Glomerular visceral epithelial cell (primary cell): Measurements from ENCODE around the gene TRAPPC6A.
"Not testable (repeated sequence)": the region's sequence is repeated elsewhere in the genome, so short reads cannot be mapped to it uniquely, and the experiment has no call there.

Source experiments
- DNase-seq: peaks from one replicate; pipeline ENCODE4 v3.0.0-alpha.2; 2016; ENCODE audit errors: extremely low spot score

Gene TRAPPC6A

DNA sequence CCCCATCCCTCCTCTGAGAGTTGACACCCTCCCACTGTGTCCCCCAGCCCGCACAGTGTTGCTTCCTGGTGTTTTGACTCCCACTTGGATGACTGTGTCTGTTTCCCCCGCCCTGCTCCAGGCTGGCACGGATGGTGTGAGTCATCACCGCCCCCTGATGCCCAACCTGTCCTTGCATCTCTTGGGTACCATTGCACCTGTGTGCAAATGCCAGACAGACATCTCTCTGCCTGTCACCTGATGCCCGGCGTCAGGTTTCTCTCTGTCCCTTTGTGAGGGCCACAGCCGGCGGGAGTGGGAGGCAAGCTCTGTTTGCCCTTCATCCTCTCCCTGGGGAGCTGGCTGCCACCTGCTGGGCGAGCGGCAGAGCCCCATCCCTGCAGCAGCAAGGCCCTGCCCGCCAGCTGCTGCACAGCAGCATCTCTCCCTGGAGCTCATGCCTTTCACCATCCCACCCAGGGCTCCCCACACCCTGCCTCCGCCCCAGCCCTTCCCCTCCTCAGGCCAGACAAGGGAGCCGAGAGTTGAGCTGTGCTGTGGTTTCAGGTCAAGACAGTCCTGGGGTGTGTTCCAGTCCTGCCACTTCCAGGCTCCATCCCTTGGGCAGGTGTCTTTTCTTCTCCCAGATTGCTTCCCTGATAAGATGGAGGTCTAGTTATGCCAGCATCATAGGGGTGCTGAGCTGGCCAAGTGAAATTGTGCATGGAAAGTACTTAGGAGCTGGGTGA lies 47.0 kb downstream of the TRAPPC6A start:
- peak; percentile 31 for DNase-seq

GRCh38 chr19:45130236-45130635 lies 47.8 kb downstream of the TRAPPC6A start:
- no peak for DNase-seq

- DNase-seq = no peak
Measured at GRCh38 chr19:45128806-45129205, 49.2 kb downstream of the TRAPPC6A start.

GRCh38 chr19:45128146-45128545 lies 49.9 kb downstream of the TRAPPC6A start:
- DNase-seq = no peak

DNA sequence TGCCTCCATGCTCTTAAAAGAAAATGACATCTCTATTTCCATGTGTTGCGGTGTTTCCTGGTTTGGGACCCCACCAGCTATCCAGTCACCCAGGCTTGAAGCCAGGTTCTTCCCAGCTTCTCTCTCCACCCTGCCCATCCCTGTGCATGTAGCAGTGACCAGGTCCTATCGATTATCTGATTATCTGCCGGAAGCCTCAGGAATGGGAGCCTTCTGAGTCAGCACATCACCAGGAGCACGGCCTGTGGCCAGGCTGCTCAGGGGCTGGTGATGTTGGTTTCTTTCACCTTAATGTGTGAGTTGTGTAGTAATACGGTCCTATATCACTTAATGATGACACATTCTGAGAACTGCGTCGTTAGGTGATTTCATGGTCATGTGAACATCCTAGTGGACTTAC lies 51.4 kb downstream of the TRAPPC6A start:
- no peak for DNase-seq

DNA sequence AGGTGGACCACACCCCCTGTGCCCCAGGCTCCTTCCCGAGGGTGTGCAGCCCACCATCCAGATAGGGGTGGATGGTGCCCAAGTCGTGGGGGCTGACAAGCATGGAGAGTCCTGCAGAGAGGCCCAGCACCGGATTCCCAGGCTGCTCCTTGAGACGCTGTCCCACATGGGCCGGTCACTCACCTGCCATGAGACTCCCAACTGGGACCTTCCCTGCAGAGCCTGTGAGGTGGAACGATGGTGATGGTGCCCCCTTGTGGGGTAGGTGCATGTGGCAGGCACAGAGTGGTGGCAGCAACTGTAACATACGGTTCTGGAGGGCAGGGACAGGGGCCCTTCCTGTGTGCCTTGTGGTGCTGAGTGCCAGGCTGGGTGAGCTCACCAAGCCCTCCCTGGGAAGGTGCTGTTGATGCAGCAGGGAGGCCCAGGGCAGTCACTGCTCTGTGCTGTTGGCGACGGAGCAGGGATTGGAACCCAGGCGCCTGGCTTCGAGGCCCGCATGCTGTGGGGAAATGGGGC lies 52.0 kb downstream of the TRAPPC6A start:
- DNase-seq = peak; percentile 67

DNA sequence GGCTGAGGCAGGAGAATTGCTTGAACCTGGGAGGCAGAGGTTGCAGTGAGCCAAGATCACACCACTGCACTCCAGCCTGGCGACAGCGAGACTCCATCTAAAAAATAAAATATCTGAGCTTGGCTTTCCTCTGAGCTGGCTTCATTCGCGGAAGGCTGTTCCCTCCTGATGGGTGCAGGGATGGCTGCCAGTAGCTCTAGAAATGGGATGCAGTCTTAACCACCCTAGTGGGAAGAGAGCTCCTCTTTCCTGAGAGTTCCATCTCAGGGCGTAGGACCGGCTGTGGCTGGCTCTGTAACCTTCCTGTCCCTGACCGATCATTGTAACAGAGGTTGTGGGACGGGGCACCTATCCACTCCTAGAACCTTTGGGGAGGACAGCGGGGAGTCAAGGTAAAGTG lies 52.7 kb downstream of the TRAPPC6A start:
- no peak for DNase-seq

DNA sequence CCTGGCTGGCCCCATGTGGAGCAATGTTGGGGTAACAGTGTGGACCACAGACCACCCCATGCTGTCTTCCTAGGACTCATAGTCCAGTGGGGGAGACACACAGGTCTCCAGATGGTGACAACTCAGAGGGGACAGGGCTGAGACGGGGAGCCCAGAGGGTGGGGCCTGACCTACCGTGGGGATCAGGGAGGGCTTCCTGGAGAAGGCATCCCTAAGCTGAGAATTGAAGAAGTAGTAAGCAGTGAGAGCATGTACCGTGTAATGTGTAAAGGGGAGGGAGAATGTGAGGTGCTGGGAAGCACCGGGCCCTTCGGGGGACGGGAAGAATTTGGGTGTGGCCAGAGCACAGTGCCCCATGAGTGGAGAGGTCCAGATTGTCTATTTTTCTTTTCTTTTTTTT lies 54.0 kb downstream of the TRAPPC6A start:
- no peak for DNase-seq

- no peak for DNase-seq
Measured at GRCh38 chr19:45123440-45123850, 54.6 kb downstream of the TRAPPC6A start.

GRCh38 chr19:45122832-45123231 lies 55.2 kb downstream of the TRAPPC6A start:
- no peak for DNase-seq

DNA sequence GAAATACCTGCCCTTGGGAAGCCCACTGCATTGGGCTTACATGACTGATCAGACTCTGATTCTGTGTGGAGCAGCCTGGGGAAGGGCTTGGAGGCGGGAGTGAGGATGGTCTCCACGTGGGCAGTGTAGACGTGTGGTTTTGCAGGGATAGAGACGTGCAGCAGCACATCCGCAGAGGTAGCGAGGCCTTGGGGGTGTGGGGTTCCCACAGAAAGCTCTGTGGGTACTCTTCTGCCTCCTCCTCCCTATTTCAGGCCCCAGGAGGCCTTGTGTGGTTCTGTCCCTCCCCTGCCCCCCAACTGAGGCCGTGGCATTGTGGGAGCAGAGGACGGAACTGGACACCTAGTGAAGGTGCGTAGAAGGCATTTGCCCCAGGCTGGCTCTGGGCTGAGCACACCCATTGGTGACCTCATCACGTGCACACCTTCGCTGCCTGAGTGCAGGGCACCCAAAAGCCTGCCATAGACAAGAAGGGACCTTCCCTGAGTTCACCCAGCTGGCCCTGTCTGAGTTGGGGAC lies 56.2 kb downstream of the TRAPPC6A start:
- DNase-seq = no peak

GRCh38 chr19:45119582-45119981 lies 58.5 kb downstream of the TRAPPC6A start:
- DNase-seq = no peak

GRCh38 chr19:45118591-45119355 lies 59.3 kb downstream of the TRAPPC6A start:
- DNase-seq = not testable (repeated sequence)

- DNase-seq = no peak
Measured at GRCh38 chr19:45118106-45118505, 59.9 kb downstream of the TRAPPC6A start.

- DNase-seq = no peak
Measured at GRCh38 chr19:45117671-45118070, 60.4 kb downstream of the TRAPPC6A start.

GRCh38 chr19:45117167-45117594 lies 60.9 kb downstream of the TRAPPC6A start:
- no peak for DNase-seq

DNA sequence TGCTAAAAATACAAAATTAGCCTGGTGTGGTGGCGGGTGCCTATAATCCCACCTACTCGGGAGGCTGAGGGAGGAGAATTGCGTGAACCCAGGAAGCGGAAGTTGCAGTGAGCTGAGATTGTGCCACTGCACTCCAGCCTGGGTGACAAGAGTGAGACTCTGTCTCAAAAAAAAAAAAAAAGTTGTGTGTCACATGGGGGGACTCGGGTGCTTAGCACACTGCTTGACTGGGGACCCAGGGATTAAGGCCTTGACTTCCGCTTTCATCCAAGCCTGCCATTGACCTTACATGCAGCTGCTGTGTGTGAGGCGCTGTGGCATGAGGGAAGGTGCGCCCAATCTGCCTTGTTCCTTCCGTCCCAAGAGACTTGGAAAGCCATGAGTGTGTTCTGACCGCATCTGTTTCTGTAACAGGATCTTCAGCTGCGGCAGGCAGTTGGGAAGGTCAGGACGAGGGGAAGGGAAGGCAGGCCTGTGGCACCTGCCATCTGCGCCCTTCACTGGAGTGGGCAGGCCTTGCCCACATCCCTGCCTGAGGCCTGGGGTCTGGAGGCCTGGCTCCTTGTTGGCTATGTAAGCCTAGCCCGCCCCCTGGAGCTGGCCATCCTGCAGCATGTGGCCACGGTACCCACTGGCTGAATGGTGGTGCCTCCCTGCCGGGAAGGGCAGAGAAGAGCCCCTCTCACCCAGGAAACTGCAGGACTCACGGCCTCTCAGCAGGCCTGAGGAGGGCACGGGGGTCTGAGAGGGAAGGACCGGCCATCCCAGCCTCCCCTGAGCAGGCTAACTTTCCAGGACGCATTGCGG lies 62.0 kb downstream of the TRAPPC6A start:
- no peak for DNase-seq

DNA sequence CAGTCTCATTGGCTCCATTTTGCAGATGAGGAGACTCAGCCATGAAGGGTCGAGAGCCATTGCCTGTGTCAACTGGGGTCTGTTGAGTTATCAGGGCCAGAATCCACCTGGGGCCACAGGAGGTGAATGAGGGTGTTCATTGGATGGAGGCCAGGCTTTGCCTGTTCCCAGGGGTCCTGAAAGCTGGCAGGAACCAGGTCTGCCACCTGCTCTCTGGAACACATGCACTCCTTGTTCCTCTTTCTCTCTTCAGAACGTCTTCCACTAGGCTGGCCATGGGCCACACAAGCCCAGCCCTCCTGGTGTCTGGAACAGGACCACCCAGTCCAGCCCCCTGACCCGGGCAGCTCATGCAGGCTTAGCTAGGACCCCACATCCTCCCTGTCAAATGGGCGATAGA lies 63.9 kb downstream of the TRAPPC6A start:
- no peak for DNase-seq

GRCh38 chr19:45113628-45114027 lies 64.4 kb downstream of the TRAPPC6A start:
- no peak for DNase-seq
